SU-DHL-6 (cell line): ENCODE results near the gene AFF2.

Source experiments
- EZH2phosphoT487 ChIP-seq: fragments of 200-600 bp; sonication (generic), shearing (Covaris generic); conservative IDR thresholded peaks from 2 replicates; pipeline ENCODE4 v1.6.1; 2018; ENCODE audit warnings: mild to moderate bottlenecking, antibody characterized with exemption, low read length, moderate library complexity, mixed read lengths
- TF ChIP-seq, protein P1 (sequence below): fragments of 200-600 bp; sonication (generic); IDR thresholded peaks from one replicate; pipeline ENCODE4 v1.5.1; 2017; ENCODE audit warnings: antibody characterized with exemption, mild to moderate bottlenecking, low read length, moderate library complexity; ENCODE audit not compliant: insufficient read depth, poor library complexity, severe bottlenecking

DNA sequence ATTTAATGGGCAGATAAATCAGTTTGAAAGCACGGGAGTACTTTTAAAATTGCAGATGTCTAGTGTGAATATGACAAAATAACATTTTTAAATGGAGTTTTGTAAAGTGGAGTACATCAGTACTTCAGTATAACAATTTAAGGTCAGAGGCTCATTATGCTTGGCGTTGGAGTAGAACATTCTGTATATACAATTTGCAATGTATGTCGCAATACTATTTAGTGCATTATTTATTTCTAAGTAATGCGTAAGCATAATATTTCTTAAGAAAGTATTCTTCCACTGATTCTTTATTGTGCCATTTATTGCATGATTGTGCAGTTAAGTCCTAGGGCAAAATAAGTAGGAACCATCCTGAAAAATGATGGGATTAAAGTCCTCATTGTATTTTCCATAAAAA, 461.6 kb downstream of the AFF2 start:
- TF ChIP-seq, protein P1, sequence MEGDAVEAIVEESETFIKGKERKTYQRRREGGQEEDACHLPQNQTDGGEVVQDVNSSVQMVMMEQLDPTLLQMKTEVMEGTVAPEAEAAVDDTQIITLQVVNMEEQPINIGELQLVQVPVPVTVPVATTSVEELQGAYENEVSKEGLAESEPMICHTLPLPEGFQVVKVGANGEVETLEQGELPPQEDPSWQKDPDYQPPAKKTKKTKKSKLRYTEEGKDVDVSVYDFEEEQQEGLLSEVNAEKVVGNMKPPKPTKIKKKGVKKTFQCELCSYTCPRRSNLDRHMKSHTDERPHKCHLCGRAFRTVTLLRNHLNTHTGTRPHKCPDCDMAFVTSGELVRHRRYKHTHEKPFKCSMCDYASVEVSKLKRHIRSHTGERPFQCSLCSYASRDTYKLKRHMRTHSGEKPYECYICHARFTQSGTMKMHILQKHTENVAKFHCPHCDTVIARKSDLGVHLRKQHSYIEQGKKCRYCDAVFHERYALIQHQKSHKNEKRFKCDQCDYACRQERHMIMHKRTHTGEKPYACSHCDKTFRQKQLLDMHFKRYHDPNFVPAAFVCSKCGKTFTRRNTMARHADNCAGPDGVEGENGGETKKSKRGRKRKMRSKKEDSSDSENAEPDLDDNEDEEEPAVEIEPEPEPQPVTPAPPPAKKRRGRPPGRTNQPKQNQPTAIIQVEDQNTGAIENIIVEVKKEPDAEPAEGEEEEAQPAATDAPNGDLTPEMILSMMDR: no peak
- no peak for TF ChIP-seq EZH2phosphoT487
